ENCODE measurements around the gene HLF. TPM values are rescaled to one million over a fixed set of nuclear protein-coding genes. Genes with fewer than 3 reads are reported as not detected.
"Not testable (repeated sequence)": the region's sequence is repeated elsewhere in the genome, so short reads cannot be mapped to it uniquely, and the experiment has no call there.

The HLF gene
- total RNA-seq, 2 donors from 2014 or later = 26.5 to 34.9 TPM

DNA sequence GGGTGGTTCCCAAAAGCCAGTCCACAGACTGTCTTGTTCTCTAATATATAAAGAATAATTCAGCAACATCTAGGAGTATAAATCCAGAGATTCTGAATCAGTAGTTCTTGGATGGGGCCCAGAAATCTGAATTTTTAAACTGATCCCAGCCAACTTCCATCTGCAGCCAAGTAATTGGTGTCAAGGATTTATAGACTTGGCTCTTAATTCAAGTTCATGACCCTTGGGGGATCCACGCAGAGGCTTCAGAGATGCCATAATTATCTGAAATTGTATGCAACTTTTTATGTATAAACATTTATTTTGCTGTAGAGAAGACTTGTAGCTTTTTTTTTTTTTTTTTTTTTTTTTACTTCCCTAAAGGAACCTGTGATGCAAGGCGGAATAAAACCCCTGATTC is 60.6 kb downstream of the HLF start:
- intact Hi-C loops (cut with DNase I) = no loop called here
- no peaks in the 10 kb centered on the region for H3K36me3 ChIP-seq
- WGBS = 43% methylated on average over 2 of the region's 2 CpGs
- H3K27me3 ChIP-seq (replicated peaks; ENCODE audit: insufficient read depth) = no peaks in the 10 kb centered on the region
- H3K27ac ChIP-seq = no peak overlapping the region
- TF ChIP-seq, protein P1, sequence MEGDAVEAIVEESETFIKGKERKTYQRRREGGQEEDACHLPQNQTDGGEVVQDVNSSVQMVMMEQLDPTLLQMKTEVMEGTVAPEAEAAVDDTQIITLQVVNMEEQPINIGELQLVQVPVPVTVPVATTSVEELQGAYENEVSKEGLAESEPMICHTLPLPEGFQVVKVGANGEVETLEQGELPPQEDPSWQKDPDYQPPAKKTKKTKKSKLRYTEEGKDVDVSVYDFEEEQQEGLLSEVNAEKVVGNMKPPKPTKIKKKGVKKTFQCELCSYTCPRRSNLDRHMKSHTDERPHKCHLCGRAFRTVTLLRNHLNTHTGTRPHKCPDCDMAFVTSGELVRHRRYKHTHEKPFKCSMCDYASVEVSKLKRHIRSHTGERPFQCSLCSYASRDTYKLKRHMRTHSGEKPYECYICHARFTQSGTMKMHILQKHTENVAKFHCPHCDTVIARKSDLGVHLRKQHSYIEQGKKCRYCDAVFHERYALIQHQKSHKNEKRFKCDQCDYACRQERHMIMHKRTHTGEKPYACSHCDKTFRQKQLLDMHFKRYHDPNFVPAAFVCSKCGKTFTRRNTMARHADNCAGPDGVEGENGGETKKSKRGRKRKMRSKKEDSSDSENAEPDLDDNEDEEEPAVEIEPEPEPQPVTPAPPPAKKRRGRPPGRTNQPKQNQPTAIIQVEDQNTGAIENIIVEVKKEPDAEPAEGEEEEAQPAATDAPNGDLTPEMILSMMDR (IDR thresholded peaks at IDR 0.05) = no peak
- no peak for TF ChIP-seq POLR2AphosphoS5 (IDR thresholded peaks at IDR 0.05)
- no peak for TF ChIP-seq POLR2A (IDR thresholded peaks at IDR 0.05)
- DNase-seq (ENCODE audit: low spot score) = no peak
- H3K9me3 ChIP-seq = no peaks in the 10 kb centered on the region
- H3K4me1 ChIP-seq (replicated peaks) = no peaks in the 10 kb centered on the region
- H3K4me3 ChIP-seq = no peak overlapping the region

DNA sequence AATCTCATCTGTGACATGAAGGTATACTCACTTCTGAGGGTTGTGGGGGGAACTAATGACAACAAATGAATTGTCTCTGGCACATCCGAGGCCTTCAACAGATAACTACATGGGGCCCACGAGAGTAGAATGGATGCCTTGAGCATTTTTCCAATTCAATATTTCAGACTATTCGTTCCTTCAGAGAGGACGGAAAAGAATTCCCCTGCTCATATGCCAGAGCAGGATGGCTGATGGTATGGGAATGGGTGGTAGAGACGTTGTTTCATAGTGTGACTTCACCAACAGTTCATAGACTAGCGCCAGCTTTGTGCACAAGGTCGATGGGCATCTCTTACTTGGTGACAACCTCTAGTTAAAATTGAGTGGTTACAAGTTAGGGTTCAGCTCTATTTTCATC is 61.3 kb downstream of the HLF start:
- intact Hi-C loops (cut with DNase I) = no loop called here
- no peak for DNase-seq (ENCODE audit: low spot score)
- no peaks in the 10 kb centered on the region for H3K36me3 ChIP-seq
- no peak overlapping the region for H3K27ac ChIP-seq
- H3K4me1 ChIP-seq (replicated peaks) = no peaks in the 10 kb centered on the region
- 89% methylated on average over 7 of the region's 7 CpGs for WGBS
- H3K4me3 ChIP-seq = no peak overlapping the region
- H3K27me3 ChIP-seq (replicated peaks; ENCODE audit: insufficient read depth) = no peaks in the 10 kb centered on the region
- H3K9me3 ChIP-seq = no peaks in the 10 kb centered on the region
- TF ChIP-seq POLR2AphosphoS5 (IDR thresholded peaks at IDR 0.05) (no peak), POLR2A (IDR thresholded peaks at IDR 0.05) (no peak)
- TF ChIP-seq, protein P1 (IDR thresholded peaks at IDR 0.05) = no peak

DNA sequence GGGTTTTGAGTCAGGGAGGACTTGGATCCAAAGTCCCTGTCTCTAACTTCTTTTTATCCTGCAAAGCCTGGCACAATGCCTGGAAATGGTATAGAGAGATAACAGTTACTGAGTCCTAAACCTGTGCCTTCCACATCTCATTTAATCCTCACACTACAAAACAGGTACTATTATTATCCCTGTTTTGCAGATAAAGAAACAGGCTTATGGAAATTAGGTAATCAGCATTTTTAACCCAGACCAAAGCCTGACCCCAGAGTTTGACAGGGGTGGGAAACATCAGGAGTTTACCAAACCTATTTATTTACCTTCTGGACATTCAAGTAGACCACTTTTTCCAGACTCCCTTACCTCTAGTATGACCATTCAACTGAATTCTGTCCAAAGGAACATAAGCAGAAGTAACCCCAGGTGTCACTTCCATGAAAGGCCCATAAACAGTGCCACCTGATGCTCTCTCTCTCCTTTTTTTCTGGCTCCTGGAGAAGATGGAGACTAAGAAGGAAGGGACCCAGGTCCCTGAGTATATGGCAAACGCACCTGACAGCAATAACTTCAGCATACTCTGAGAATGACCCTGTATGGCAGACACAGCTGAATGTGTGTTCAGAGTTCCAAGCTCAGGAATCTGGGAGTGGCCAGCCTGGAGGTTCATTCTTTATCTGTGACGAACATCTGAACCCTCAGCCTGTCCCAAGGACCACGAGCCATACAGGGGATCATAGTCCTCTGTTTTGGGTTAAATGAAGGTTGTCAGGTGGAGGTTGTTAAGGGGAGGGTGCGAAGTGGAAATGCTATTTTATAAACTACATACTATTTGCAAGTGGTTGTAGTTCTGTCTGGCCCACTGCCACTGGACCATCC is 62.7 kb downstream of the HLF start:
- intact Hi-C loops (cut with DNase I) = no loop called here
- H3K27me3 ChIP-seq (replicated peaks; ENCODE audit: insufficient read depth) = no peaks in the 10 kb centered on the region
- H3K27ac ChIP-seq = no peak overlapping the region
- no peaks in the 10 kb centered on the region for H3K4me1 ChIP-seq (replicated peaks)
- WGBS = 66% methylated on average over 4 of the region's 4 CpGs
- no peaks in the 10 kb centered on the region for H3K9me3 ChIP-seq
- no peak for DNase-seq (ENCODE audit: low spot score)
- TF ChIP-seq POLR2AphosphoS5 (IDR thresholded peaks at IDR 0.05) (no peak), POLR2A (IDR thresholded peaks at IDR 0.05) (no peak)
- TF ChIP-seq, protein P1 (IDR thresholded peaks at IDR 0.05) = no peak
- no peaks in the 10 kb centered on the region for H3K36me3 ChIP-seq
- no peak overlapping the region for H3K4me3 ChIP-seq

DNA sequence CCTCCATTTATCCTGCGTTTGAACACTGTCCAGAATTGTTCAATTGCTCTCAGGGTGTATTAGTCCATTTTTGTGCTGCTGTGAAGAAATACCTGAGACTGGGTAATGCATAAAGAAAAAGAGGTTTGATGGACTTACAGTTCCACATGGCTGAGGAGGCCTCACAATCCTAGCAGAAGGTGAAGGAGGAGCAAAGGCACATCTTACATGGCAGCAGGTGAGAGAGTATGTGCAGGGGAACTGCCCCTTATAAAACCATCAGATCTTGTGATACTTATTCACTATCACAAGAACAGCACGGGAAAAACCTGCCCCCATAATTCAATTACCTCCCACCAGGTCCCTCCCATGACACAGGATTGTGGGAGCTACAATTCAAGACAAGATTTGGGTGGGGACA is 63.8 kb downstream of the HLF start:
- H3K9me3 ChIP-seq; H3K4me1 ChIP-seq (replicated peaks); H3K27me3 ChIP-seq (replicated peaks; ENCODE audit: insufficient read depth); intact Hi-C loops (cut with DNase I); H3K36me3 ChIP-seq; H3K4me3 ChIP-seq; H3K27ac ChIP-seq; DNase-seq (ENCODE audit: low spot score): not testable (repeated sequence)
- WGBS = 82% methylated on average over 2 of the region's 2 CpGs

DNA sequence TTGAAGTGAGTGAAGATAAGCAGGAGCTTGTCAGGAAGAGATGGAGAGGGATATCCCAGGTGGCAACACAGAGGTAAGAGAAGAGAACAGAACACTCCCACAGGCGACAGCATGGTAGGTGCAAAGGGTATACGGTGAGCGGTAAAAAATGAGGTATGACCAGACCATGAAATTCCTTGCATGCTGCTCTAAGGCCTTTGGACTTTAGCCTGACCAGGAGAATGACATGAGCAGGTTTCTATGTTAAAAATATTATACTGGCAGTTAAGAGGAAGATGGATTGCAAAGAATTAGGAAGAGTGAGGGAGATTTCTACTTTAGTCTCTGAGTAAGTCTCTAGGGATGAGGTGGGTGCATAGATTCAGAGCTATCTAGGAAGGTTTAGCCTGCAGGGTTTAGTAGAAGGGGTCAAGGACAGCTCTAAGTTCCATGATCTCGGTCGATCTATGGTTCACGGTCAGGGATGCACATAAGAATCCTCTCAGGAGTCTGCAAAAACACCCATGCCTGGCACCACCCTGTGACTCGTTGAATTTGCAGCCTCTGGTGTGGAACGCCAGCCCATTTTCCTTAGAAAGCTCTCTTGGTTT is 65.7 kb downstream of the HLF start:
- H3K36me3 ChIP-seq = no peaks in the 10 kb centered on the region
- H3K9me3 ChIP-seq = no peaks in the 10 kb centered on the region
- H3K27me3 ChIP-seq (replicated peaks; ENCODE audit: insufficient read depth) = no peaks in the 10 kb centered on the region
- no peaks in the 10 kb centered on the region for H3K4me1 ChIP-seq (replicated peaks)
- no peak for DNase-seq (ENCODE audit: low spot score)
- H3K4me3 ChIP-seq = no peak overlapping the region
- no peak overlapping the region for H3K27ac ChIP-seq
- intact Hi-C loops (cut with DNase I) = no loop called here
- TF ChIP-seq POLR2AphosphoS5 (IDR thresholded peaks at IDR 0.05) (no peak), POLR2A (IDR thresholded peaks at IDR 0.05) (no peak)
- TF ChIP-seq, protein P1 (IDR thresholded peaks at IDR 0.05) = no peak
- 95% methylated on average over 8 of the region's 8 CpGs for WGBS
